NCI-H128 (cell line): ENCODE data around the gene SMIM31.

ENCODE experiments used
- DNase-seq: peaks from one replicate; lab custom pipeline; 2025; ENCODE audit not compliant: unreplicated experiment; lab: John Stamatoyannopoulos, UW

The SMIM31 gene

GRCh38 chr4:164780839-164781238 is 26.9 kb downstream of the SMIM31 start:
- no peak for DNase-seq

- no peak for DNase-seq
Observed at GRCh38 chr4:164783976-164784375, 30.0 kb downstream of the SMIM31 start.

- no peak for DNase-seq
Observed at GRCh38 chr4:164789047-164789446, 35.1 kb downstream of the SMIM31 start.

- no peak for DNase-seq
Observed at GRCh38 chr4:164790249-164790648, 36.3 kb downstream of the SMIM31 start.

DNA sequence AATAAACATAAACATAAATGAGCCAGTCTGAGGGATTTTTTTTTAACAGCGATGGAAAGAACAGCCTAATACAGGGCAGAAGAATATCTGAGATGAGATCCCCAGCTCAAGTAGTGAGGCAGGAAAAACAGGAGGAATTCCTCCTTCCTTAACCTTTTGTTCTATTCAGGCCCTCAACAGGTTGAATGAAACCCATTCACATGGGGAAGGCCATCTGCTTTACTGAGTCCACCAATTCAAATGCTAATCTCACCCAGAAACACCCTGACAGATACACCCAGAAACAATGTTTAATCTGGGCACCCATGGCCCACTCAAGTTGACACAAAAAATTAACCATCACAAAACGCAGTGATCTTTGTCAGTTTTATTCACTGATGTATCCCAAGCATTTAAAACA is 45.5 kb downstream of the SMIM31 start:
- DNase-seq = no peak

GRCh38 chr4:164800786-164801185 is 46.9 kb downstream of the SMIM31 start:
- DNase-seq = no peak

- no peak for DNase-seq
Observed at GRCh38 chr4:164802301-164802901, 48.5 kb downstream of the SMIM31 start.

DNA sequence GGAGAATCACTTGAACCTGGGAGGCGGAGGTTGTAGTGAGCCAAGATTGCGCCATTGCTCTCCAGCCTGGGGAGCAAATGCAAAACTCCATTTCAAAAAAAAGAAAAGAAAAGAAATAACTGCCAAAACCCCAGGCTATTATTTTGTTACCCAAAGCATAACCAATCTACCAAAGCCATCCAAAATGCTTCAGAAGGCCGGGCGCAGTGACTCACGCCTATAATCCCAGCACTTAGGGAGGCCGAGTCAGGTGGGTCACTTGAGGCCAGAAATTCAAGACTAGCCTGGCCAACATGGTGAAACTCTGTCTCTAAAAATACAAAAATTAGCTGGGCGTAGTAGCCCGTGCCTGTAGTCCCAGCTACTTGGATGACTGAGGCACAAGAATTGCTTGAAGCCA is 49.8 kb downstream of the SMIM31 start:
- DNase-seq = no peak

DNA sequence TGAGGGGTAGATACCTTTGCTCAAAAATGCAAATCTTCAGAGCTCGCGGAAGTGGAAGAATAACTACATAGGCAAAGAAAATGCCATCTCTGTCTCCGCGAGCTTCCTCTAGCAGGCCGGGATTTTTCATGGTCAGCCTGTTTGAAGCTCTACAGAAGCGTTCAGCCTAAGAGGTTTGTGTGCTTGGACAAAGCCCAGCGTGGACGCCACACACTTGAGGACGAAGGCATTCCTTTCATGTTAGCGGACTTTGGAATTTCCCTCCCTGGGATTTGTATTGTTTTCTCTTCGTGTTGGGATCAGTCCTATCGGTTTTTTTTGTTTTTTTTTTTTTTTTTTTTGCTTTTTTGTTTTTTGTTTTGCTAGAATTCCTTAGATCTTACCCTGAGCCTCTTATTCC is 53.7 kb downstream of the SMIM31 start:
- DNase-seq = no peak

- DNase-seq = no peak
Observed at GRCh38 chr4:164813554-164813953, 59.6 kb downstream of the SMIM31 start.

DNA sequence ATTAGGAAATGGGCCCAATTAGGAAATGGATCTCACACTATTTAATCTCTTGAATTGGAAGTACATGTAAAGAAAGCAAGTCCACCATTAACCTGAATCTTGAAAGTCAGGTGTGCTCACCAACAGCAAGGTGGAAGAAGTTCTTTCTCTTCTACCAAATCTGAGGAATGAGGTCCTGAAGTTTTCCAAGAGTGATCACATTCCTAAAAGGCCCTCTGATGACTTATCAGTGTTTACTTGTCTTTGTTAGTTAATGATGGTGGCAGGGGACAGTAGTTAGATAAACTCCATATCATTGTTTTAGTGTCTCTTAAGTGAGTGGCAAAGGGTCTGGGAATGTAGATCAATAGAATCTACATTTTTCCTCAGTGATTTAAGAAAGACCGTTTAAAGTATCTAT is 61.8 kb downstream of the SMIM31 start:
- DNase-seq = no peak

GRCh38 chr4:164819366-164819765 is 65.4 kb downstream of the SMIM31 start:
- DNase-seq = no peak

- DNase-seq = no peak
Observed at GRCh38 chr4:164821711-164822110, 67.8 kb downstream of the SMIM31 start.

DNA sequence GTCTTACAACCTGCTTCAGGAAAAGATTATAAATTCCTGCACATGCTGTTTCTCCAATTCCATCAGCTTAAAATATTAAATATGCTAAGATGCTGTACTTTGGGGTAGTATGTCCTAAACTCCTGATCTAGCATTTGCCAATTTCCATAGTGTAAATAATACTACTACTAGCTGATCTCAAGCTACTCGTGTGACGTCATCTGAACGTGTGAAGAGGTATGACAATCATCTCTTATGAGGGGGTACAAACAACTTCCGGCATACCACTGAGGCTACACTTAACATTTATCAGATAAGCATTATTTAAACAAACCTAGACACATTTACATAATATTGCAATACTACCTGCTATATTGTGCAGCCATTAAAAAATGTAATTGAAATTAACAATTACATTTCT is 70.7 kb downstream of the SMIM31 start:
- DNase-seq = no peak

DNA sequence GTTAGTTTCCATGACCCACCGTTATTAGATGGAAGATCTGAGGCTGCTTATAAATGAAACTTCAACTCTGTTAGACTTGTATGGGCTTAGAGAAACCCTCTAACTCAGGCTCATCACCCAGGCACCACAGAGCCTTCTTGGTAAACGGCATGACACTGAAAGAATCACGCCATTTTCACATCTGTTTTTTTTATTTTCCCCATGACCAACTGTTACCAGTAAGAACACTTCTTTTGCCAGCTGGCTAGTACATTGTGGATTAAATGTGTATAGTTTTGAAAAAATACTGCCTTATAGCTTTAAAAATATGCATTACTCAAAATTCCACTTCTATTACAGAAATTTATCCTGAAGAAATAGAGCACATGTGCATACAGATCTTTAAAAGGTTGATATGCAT is 75.0 kb downstream of the SMIM31 start:
- no peak for DNase-seq

GRCh38 chr4:164846566-164846965 is 92.6 kb downstream of the SMIM31 start:
- no peak for DNase-seq

DNA sequence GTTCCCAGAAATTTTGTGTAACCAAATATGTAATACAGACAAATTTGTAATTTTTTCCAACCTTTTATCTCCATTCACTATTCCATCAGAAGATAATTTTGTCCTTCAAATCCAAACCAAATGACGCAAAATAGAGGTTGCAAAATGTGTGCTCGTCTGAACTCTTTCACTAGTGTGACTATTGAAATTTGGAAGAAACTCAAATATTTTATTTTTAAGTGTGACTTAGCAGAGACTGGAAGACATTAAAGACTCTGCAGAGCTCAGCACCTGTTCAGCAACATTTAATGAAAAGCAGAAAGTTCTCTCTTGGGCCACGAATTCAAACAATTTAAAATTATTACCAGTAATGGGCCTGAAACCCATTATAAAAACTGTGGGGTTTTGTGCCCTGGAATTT is 93.1 kb downstream of the SMIM31 start:
- DNase-seq = no peak

DNA sequence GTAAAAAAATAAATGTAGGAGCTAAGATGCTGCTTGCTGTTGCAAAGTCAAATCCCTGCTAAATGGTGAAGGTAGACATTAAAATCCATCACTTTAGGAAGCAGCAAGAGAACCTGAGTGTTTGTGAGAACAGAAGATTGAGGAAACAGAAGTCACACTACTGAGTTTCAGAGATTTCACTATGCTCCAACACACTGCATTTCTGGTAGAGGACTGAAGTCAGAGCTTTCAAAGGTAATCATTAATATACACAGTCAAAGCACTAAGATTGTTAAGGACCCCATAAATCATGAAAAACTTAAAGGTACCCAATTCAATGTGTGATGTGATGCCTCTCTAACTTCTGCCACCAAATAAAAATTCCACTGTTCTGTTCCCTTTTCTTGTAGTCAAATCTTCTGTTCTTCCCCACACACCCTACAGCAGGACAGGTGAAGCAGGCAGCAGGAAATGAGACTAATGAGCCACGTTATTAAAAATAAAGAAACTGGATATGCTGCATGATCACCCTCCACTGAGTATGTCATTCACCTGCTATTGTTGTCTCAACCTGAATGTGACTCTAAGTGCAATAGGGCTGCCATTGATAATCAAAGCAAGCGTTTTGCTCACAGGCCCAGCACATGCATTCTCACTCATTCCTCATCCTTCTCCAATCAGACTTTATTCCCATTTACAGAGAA is 94.2 kb downstream of the SMIM31 start:
- DNase-seq = no peak
